Cardiac muscle cell (in vitro differentiated cells and primary cell): ENCODE data around the gene FASTK. TPM values are rescaled to one million over a fixed set of nuclear protein-coding genes. Genes with fewer than 3 reads are reported as not detected.
A peak's percentile ranks its signal among the peaks of the same experiment; 100 is the strongest.
"Not testable (repeated sequence)": the region's sequence is repeated elsewhere in the genome, so short reads cannot be mapped to it uniquely, and the experiment has no call there.

ENCODE experiments used
- DNase-seq, 2 donors: peaks; one replicate each; pipeline versions ENCODE4 v3.0.0 to v3.0.0-alpha.2; 2010 to 2017; ENCODE audit warnings: low read depth in 1 of 2, low spot score in 1 of 2
- H3K27ac ChIP-seq: fragments of 200-600 bp; sonication (generic); 2 replicates; pipeline ENCODE4 v1.5.1; 2016
- H3K27me3 ChIP-seq: fragments of 200-600 bp; sonication (generic); 2 replicates; pipeline ENCODE4 v1.6.0; 2016; ENCODE audit warnings: control low read depth
- H3K36me3 ChIP-seq: fragments of 200-600 bp; sonication (generic); 2 replicates; pipeline ENCODE4 v1.5.1; 2016; ENCODE audit warnings: control low read depth
- H3K4me1 ChIP-seq: fragments of 200-600 bp; sonication (generic); 2 replicates; pipeline ENCODE4 v1.8.1; 2017; ENCODE audit warnings: low read depth, mild to moderate bottlenecking, mixed run types
- H3K4me3 ChIP-seq: fragments of 200-600 bp; sonication (generic); 2 replicates; pipeline ENCODE4 v1.5.1; 2016; ENCODE audit warnings: mild to moderate bottlenecking
- H3K9me3 ChIP-seq: fragments of 200-600 bp; sonication (generic); 2 replicates; pipeline ENCODE4 v1.5.1; 2017; ENCODE audit warnings: low read depth, mild to moderate bottlenecking, control low read depth
- polyA plus RNA-seq: library from polyadenylated mRNA; unstranded; fragments of >200 nt; fragmentation: Nextera tagmentation; extraction: Ambion mirVana; gene quantifications from 2 replicates; pipeline ENCODE4 v1.2.1, GENCODE V29; 2016
- total RNA-seq: library from RNA; depleted of rRNA; stranded (reverse); fragments of >200 nt; gene quantifications from 2 replicates; pipeline ENCODE4 v1.2.3, GENCODE V29; 2016
- TF ChIP-seq, protein P1 (sequence below): IDR thresholded peaks from 2 replicates; pipeline ENCODE4 v1.5.1; 2012; ENCODE audit warnings: low read depth, mild to moderate bottlenecking, low read length

FASTK gene
- total and polyA plus RNA-seq, 2 experiments from 2014 or later, result 165 to 227 TPM

DNA sequence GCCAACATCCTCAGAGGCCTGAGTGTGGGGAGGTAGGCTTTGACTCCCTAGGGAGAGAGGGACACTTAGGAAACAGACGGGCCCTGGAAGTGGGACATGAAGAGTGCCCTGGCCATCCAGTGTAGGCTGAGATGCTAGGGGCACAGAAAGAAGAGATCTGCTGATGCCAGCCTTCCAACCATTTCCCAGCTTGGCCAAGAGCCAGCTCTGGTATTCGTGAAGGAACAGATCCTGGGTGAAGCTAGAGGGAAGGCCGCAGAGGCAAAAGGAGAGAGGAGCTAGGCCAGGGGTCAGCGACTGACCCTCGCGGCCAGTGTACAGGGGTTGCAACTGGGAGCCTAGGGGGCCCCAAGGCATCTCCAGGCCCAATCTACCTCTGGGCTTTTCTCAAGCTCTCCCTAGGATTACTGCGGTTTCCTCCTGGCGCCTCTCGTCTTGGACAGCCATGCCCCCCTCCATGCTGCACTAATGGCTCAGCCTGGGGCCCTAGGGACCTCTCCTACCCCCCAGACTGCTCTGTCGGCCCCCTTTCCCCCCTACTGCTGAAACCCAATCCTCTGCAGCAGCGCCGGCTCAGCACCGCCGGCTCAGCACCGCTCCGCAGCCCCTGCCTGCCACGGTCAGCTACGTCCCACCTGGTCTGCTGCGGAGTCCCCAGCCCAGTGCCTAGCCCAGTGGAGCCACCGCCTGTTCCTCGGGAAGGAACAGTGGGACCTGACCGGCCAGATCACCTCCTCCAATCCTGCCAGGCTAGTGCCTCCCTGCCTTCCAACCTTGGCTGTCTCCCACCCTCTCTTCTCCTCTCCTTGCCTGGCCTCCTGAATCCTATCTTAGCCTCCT lies 32.4 kb downstream of the FASTK start, which contains the start of gene ASIC3:
TSS of gene ASIC3 (plus strand) at position 556 of the 840 bp plus-strand sequence. CDS start 355 bp downstream, outside the sequence.
- H3K36me3 ChIP-seq, result no peaks in the 10 kb centered on the region
- DNase-seq, result no peak
- no peaks in the 10 kb centered on the region for H3K9me3 ChIP-seq
- no peak within 1 kb of the TSS for H3K27ac ChIP-seq
- TF ChIP-seq, protein P1, sequence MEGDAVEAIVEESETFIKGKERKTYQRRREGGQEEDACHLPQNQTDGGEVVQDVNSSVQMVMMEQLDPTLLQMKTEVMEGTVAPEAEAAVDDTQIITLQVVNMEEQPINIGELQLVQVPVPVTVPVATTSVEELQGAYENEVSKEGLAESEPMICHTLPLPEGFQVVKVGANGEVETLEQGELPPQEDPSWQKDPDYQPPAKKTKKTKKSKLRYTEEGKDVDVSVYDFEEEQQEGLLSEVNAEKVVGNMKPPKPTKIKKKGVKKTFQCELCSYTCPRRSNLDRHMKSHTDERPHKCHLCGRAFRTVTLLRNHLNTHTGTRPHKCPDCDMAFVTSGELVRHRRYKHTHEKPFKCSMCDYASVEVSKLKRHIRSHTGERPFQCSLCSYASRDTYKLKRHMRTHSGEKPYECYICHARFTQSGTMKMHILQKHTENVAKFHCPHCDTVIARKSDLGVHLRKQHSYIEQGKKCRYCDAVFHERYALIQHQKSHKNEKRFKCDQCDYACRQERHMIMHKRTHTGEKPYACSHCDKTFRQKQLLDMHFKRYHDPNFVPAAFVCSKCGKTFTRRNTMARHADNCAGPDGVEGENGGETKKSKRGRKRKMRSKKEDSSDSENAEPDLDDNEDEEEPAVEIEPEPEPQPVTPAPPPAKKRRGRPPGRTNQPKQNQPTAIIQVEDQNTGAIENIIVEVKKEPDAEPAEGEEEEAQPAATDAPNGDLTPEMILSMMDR, result no peak
- no peak within 1 kb of the TSS for H3K4me3 ChIP-seq
- no peaks in the 10 kb centered on the region for H3K4me1 ChIP-seq
- H3K27me3 ChIP-seq, result peaks cover 26% of the 10 kb centered on the region

DNA sequence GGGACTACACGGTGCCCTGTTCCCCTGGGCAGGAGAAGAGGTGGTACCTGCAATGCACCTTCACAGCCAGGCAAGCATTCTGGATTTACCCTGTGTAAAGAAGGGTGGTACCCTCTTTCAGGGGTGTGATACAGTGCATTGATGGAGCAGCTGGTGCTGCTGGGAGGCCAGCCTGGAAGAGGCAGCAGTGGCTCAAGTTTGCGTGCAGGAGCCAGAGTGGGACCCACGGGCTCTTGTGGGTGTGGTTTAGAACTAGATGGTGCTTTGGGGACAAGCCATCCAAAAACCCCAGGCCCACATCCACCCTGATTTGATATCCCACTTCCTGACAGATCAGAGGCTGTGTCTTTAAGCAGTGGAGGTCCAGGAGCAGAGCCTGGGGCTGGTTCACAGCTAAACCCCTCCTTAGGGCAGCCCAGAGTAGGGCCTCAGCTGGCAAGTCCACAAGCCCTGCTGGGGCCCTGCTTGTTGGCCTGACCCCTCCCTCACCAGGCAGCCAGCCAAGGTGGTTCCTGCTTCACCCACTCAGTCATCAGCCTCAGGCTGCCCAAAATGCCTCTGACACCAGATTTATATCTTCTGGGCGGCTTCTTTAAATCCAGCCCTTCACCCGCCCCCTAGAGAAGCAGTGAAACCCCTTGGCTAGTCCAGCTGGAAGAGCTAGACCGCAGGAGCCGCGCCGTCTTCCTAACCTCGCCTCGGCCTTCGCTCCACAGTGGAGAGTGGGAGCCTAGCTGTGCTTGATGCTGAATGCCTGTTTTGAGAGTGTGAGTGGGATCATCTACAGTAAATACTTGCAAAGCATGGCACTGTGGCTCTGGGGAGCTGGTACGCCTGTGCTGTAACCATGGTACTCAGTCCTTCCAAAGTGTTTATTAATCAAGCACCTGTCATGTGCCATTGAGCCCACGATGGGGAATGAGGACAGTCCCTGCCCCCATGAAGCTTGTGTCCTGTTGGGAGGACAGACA lies 33.7 kb downstream of the FASTK start:
- TF ChIP-seq, protein P1, result no peak
- peak in 1 of 2 donors; percentile 71 for DNase-seq
- H3K4me1 ChIP-seq, result no peaks in the 10 kb centered on the region
- no peaks in the 10 kb centered on the region for H3K36me3 ChIP-seq
- no peak overlapping the region for H3K27ac ChIP-seq
- no peaks in the 10 kb centered on the region for H3K9me3 ChIP-seq
- H3K4me3 ChIP-seq, result no peak overlapping the region
- peaks cover 21% of the 10 kb centered on the region for H3K27me3 ChIP-seq

DNA sequence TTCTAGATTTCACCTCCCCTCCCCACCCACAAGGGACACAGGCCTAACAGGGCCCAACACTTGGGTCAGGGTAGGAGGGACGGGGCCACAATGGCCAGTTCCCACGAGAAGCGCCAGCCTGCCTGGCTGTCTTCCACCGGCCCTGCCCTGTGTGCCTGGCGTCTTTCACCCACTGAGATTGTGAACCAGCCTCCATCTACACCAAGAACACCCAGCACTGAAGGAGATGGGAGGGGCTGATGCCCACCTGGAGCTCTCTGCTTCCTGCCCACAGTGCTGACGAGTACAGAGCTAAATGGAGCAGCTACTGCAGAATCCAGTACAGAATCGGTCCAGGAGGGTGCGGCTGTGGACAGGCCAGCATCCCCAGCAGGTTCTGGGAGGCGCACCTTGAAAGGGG lies 34.6 kb downstream of the FASTK start:
- Histone ChIP-seq H3K4me1 (no peaks in the 10 kb centered on the region), H3K27ac (no peak overlapping the region), H3K9me3 (no peaks in the 10 kb centered on the region), H3K27me3 (peaks cover 16% of the 10 kb centered on the region), H3K36me3 (no peaks in the 10 kb centered on the region), H3K4me3 (no peak overlapping the region)
- TF ChIP-seq, protein P1, result no peak
- no peak for DNase-seq

DNA sequence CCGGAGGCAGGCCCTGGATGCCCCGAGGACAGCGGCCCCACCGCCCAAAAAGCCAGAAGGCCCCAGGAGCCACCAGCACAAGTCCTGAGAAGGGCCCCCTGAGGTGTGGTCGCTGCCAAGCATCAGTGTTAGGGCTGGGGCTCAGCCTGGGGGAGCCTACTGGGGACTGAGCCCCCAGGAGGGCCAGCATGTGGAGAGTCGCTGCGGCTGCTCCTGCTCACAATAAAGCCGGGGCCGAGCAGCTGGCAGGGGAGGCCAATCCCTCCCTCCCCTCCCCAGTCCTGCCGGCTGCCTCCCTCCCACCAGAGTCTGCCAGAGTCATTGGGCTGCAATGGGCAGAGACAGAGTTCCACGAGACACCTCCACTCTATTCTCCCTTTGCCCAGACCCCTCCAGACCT lies 35.3 kb downstream of the FASTK start:
- TF ChIP-seq, protein P1, result no peak
- Histone ChIP-seq H3K36me3 (no peaks in the 10 kb centered on the region), H3K4me3 (no peak overlapping the region), H3K4me1 (no peaks in the 10 kb centered on the region), H3K27ac (no peak overlapping the region), H3K27me3 (peaks cover 9% of the 10 kb centered on the region), H3K9me3 (no peaks in the 10 kb centered on the region)
- DNase-seq, result no peak

DNA sequence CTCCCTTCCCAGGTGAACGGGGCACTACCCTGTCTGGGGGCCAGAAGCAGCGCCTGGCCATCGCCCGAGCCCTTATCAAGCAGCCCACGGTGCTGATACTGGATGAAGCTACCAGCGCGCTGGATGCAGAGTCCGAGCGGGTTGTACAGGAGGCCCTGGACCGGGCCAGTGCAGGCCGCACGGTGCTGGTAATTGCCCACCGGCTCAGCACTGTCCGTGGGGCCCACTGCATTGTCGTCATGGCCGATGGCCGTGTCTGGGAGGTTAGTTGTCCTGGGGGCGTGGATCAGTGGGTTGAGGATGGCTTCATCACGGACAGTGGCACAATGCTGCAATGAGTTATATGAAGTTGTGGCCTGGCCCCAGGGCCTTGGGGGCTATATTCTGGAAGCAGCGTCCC lies 36.6 kb downstream of the FASTK start:
- Histone ChIP-seq H3K27ac (no peak overlapping the region), H3K4me3 (no peak overlapping the region)
- TF ChIP-seq, protein P1, result no peak

DNA sequence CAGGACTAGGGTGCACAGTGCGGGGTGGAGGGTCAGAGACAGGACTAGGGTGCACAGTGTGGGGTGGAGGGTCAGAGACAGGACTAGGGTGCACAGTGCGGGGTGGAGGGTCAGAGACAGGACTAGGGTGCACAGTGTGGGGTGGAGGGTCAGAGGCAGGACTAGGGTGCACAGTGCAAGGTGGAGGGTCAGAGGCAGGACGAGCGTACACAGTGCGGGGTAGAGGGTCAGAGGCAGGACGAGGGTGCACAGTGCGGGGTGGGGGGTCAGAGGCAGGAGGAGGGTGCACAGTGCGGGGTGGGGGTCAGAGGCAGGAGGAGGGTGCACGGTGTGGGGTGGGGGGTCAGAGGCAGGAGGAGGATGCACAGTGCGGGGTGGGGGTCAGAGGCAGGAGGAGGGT lies 37.2 kb downstream of the FASTK start:
- H3K27me3 ChIP-seq, H3K4me3 ChIP-seq, H3K27ac ChIP-seq, H3K9me3 ChIP-seq, DNase-seq, H3K36me3 ChIP-seq: not testable (repeated sequence)
- H3K4me1 ChIP-seq, result peaks cover 12% of the 10 kb centered on the region

More for the DNA sequence above, 36.6 kb downstream of the FASTK start:
- Histone ChIP-seq H3K36me3 (no peaks in the 10 kb centered on the region), H3K9me3 (no peaks in the 10 kb centered on the region), H3K27me3 (no peaks in the 10 kb centered on the region), H3K4me1 (peaks cover 8% of the 10 kb centered on the region)
- DNase-seq, result no peak
